ENCODE data around the gene SPATS2L.

GRCh38 chr2:200266406-200266805 is 40.1 kb upstream of the SPATS2L start:
- TF ChIP-seq CTCF (IDR thresholded peaks at IDR 0.05) (no peak), EP300 (IDR thresholded peaks at IDR 0.05) (no peak), POLR2A (IDR thresholded peaks at IDR 0.05; ENCODE audit: low read depth) (no peak), POLR2AphosphoS5 (IDR thresholded peaks at IDR 0.05) (no peak)

Measured in esophagus muscularis mucosa (tissue), 4 donors.